ENCODE data around the gene ARHGAP44.

Gene ARHGAP44

GRCh38 chr17:12896180-12896785, 107.0 kb downstream of the ARHGAP44 start:
- no peak for DNase-seq (ENCODE audit: low read depth, low spot score)

GRCh38 chr17:12898110-12898509, 108.8 kb downstream of the ARHGAP44 start:
- DNase-seq (ENCODE audit: low read depth, low spot score): no peak

GRCh38 chr17:12899604-12900003, 110.3 kb downstream of the ARHGAP44 start:
- no peak for DNase-seq (ENCODE audit: low read depth, low spot score)

- DNase-seq (ENCODE audit: low read depth, low spot score): no peak
These were observed 111.2 kb downstream of the ARHGAP44 start for GRCh38 chr17:12900474-12900873.

GRCh38 chr17:12902046-12902445, 112.7 kb downstream of the ARHGAP44 start:
- DNase-seq (ENCODE audit: low read depth, low spot score): no peak

- no peak for DNase-seq (ENCODE audit: low read depth, low spot score)
These were observed 118.2 kb downstream of the ARHGAP44 start for GRCh38 chr17:12907477-12907876.

GRCh38 chr17:12909046-12909445, 119.7 kb downstream of the ARHGAP44 start:
- DNase-seq (ENCODE audit: low read depth, low spot score): no peak

GRCh38 chr17:12909511-12909910, 120.2 kb downstream of the ARHGAP44 start:
- no peak for DNase-seq (ENCODE audit: low read depth, low spot score)

- no peak for DNase-seq (ENCODE audit: low read depth, low spot score)
These were observed 121.9 kb downstream of the ARHGAP44 start for GRCh38 chr17:12911239-12911638.

- no peak for DNase-seq (ENCODE audit: low read depth, low spot score)
These were observed 128.1 kb downstream of the ARHGAP44 start for GRCh38 chr17:12917399-12917798.

- DNase-seq (ENCODE audit: low read depth, low spot score): no peak
These were observed 128.8 kb downstream of the ARHGAP44 start for GRCh38 chr17:12918142-12918541.

GRCh38 chr17:12922120-12922519, 132.8 kb downstream of the ARHGAP44 start:
- no peak for DNase-seq (ENCODE audit: low read depth, low spot score)

GRCh38 chr17:12924614-12925013, 135.3 kb downstream of the ARHGAP44 start:
- DNase-seq (ENCODE audit: low read depth, low spot score): no peak

GRCh38 chr17:12927001-12927400, 137.7 kb downstream of the ARHGAP44 start:
- DNase-seq (ENCODE audit: low read depth, low spot score): no peak

GRCh38 chr17:12927541-12928425, 138.5 kb downstream of the ARHGAP44 start:
- no peak for DNase-seq (ENCODE audit: low read depth, low spot score)

GRCh38 chr17:12928736-12929135, 139.4 kb downstream of the ARHGAP44 start:
- DNase-seq (ENCODE audit: low read depth, low spot score): no peak

GRCh38 chr17:12936501-12936900, 147.2 kb downstream of the ARHGAP44 start:
- DNase-seq (ENCODE audit: low read depth, low spot score): no peak

- no peak for DNase-seq (ENCODE audit: low read depth, low spot score)
These were observed 151.4 kb downstream of the ARHGAP44 start for GRCh38 chr17:12940699-12941098.

GRCh38 chr17:12947047-12947446, 157.7 kb downstream of the ARHGAP44 start:
- DNase-seq (ENCODE audit: low read depth, low spot score): no peak

GRCh38 chr17:12952012-12952411, 162.7 kb downstream of the ARHGAP44 start:
- DNase-seq (ENCODE audit: low read depth, low spot score): no peak

GRCh38 chr17:12953156-12953555, 163.9 kb downstream of the ARHGAP44 start:
- no peak for DNase-seq (ENCODE audit: low read depth, low spot score)

GRCh38 chr17:12955521-12955920, 166.2 kb downstream of the ARHGAP44 start:
- DNase-seq (ENCODE audit: low read depth, low spot score): no peak

- DNase-seq (ENCODE audit: low read depth, low spot score): no peak
These were observed 169.5 kb downstream of the ARHGAP44 start for GRCh38 chr17:12958786-12959185.
